IMR-90 (cell line): Measurements from ENCODE around the gene MYH11. TPM values are rescaled to one million over a fixed set of nuclear protein-coding genes. Genes with fewer than 3 reads are reported as not detected.
"Not testable (repeated sequence)": the region's sequence is repeated elsewhere in the genome, so short reads cannot be mapped to it uniquely, and the experiment has no call there.

Experiments
- ATAC-seq: fragments of 200-7000 bp; cut with Tn5 transposase; 2 replicates; pipeline ENCODE4 v1.9.1; 2020; ENCODE audit warnings: low read depth, mild to moderate bottlenecking, moderate library complexity
- BruUV-seq: library from RNA; stranded (reverse); fragments of 400-500 nt; replicated peaks from 2 replicates; lab custom pipeline; 2021; lab: Mats Ljungman, UMichigan
- CTCF ChIA-PET: fragments of 300-600 bp; formaldehyde crosslinking; extraction: SDS; loops from one replicate; lab custom pipeline; 2021; ENCODE audit warnings: antibody characterized with exemption; lab: Yijun Ruan, JAX
- POLR2A ChIA-PET: fragments of 300-600 bp; sonication (Branson Sonifier 250); formaldehyde crosslinking; loops from one replicate; lab custom pipeline; 2022; ENCODE audit warnings: antibody characterized with exemption; ENCODE audit not compliant: unreplicated experiment; lab: Charles Lee
- DNase-seq: peaks from one replicate; pipeline ENCODE4 v3.0.0; 2013
- H2AFZ ChIP-seq: replicated peaks from 2 replicates; pipeline ENCODE3; 2013; ENCODE audit warnings: low read length, mild to moderate bottlenecking; ENCODE audit not compliant: poor library complexity
- H2AK5ac ChIP-seq: 2 replicates; pipeline ENCODE4 v1.6.1; 2013; ENCODE audit warnings: low read depth, low read length, inconsistent platforms
- H2AK9ac ChIP-seq: replicated peaks from 2 replicates; pipeline ENCODE3; 2013; ENCODE audit warnings: mild to moderate bottlenecking, low read depth, low read length, moderate library complexity; ENCODE audit not compliant: poor library complexity
- H2BK120ac ChIP-seq: 2 replicates; pipeline ENCODE4 v1.6.1; 2013; ENCODE audit warnings: low read depth, low read length, inconsistent platforms
- H2BK15ac ChIP-seq: 3 replicates; pipeline ENCODE4 v1.6.1; 2013; ENCODE audit warnings: low read depth, low read length, inconsistent platforms
- H2BK20ac ChIP-seq: 2 replicates; pipeline ENCODE4 v1.6.1; 2013; ENCODE audit warnings: low read depth, mild to moderate bottlenecking, inconsistent platforms, low read length, moderate library complexity
- H2BK5ac ChIP-seq: 2 replicates; pipeline ENCODE4 v1.6.1; 2013; ENCODE audit warnings: mild to moderate bottlenecking, low read depth, low read length, inconsistent platforms; ENCODE audit not compliant: poor library complexity, severe bottlenecking
- H3K14ac ChIP-seq: replicated peaks from 2 replicates; pipeline ENCODE4 v1.6.1; 2013; ENCODE audit warnings: low read depth, low read length, inconsistent platforms
- H3K18ac ChIP-seq: 2 replicates; pipeline ENCODE4 v1.6.1; 2013; ENCODE audit warnings: low read depth, low read length, control low read depth
- H3K23ac ChIP-seq: 2 replicates; pipeline ENCODE4 v1.6.1; 2013; ENCODE audit warnings: low read depth, low read length, inconsistent platforms
- H3K27ac ChIP-seq: 2 replicates; pipeline ENCODE4 v1.5.1; 2013; ENCODE audit warnings: mild to moderate bottlenecking, control low read depth, low read length; ENCODE audit not compliant: insufficient read depth
- H3K27me3 ChIP-seq: 2 replicates; pipeline ENCODE4 v1.6.1; 2013; ENCODE audit warnings: low read length; ENCODE audit not compliant: control insufficient read depth, insufficient read depth
- H3K36me3 ChIP-seq: 2 replicates; pipeline ENCODE4 v1.6.1; 2013; ENCODE audit warnings: low read length, mixed read lengths; ENCODE audit not compliant: control insufficient read depth, insufficient read depth
- H3K4ac ChIP-seq: 2 replicates; pipeline ENCODE4 v1.6.1; 2013; ENCODE audit warnings: low read depth, low read length, inconsistent platforms
- H3K4me1 ChIP-seq: 2 replicates; pipeline ENCODE4 v1.6.1; 2013; ENCODE audit warnings: low read length, mixed read lengths; ENCODE audit not compliant: control insufficient read depth, insufficient read depth
- H3K4me2 ChIP-seq: 2 replicates; pipeline ENCODE4 v1.6.1; 2013; ENCODE audit warnings: low read depth, mild to moderate bottlenecking, control low read depth, low read length, moderate library complexity
- H3K4me3 ChIP-seq: 2 replicates; pipeline ENCODE4 v1.5.1; 2013; ENCODE audit warnings: low read depth, mild to moderate bottlenecking, control low read depth, low read length, moderate library complexity; ENCODE audit not compliant: insufficient read depth
- H3K56ac ChIP-seq: 2 replicates; pipeline ENCODE4 v1.6.1; 2013; ENCODE audit warnings: low read length, inconsistent platforms; ENCODE audit not compliant: insufficient read depth; ENCODE audit errors: extremely low read depth
- H3K79me1 ChIP-seq, 2 experiments: 2 replicates each; pipeline ENCODE4 v1.6.1; 2013; ENCODE audit warnings: low read length in 2 of 2, inconsistent platforms in 1 of 2, low read depth in 1 of 2
- H3K9ac ChIP-seq: 2 replicates; pipeline ENCODE4 v1.6.1; 2013; ENCODE audit warnings: low read depth, low read length, control low read depth
- H3K9me1 ChIP-seq: 2 replicates; pipeline ENCODE4 v1.6.1; 2013; ENCODE audit warnings: low read length, inconsistent platforms; ENCODE audit not compliant: insufficient read depth
- H3K9me3 ChIP-seq: 2 replicates; pipeline ENCODE4 v1.6.1; 2013; ENCODE audit warnings: low read length; ENCODE audit not compliant: control insufficient read depth, insufficient read depth
- H4K20me1 ChIP-seq: 2 replicates; pipeline ENCODE4 v1.6.1; 2013; ENCODE audit warnings: low read length, inconsistent platforms; ENCODE audit not compliant: insufficient read depth
- H4K5ac ChIP-seq: 2 replicates; pipeline ENCODE4 v1.6.1; 2013; ENCODE audit warnings: mild to moderate bottlenecking, low read depth, low read length, control low read depth
- H4K8ac ChIP-seq, 2 experiments: 2 replicates each; pipeline ENCODE4 v1.6.1; 2013; ENCODE audit warnings: low read depth in 2 of 2, low read length in 2 of 2, control low read depth in 1 of 2, inconsistent platforms in 1 of 2
- H4K91ac ChIP-seq: 2 replicates; pipeline ENCODE4 v1.6.1; 2013; ENCODE audit warnings: low read depth, low read length, inconsistent platforms; ENCODE audit not compliant: insufficient read depth
- MXI1 ChIP-seq: IDR thresholded peaks from 2 replicates; pipeline ENCODE4 v1.6.1; 2012; ENCODE audit warnings: low read depth, mild to moderate bottlenecking, low read length, moderate library complexity, borderline replicate concordance
- SMC3 ChIP-seq: fragments of 150-350 bp; IDR thresholded peaks from 2 replicates; pipeline ENCODE4 v1.6.1; 2016; ENCODE audit warnings: low read depth, mild to moderate bottlenecking, antibody characterized with exemption, low read length, moderate library complexity
- WGBS, 2 experiments: methylation state at CpG; one replicate each; pipeline versions ENCODE4 v1.1.5 to v1.1.7; 2013; ENCODE audit warnings: missing lambda C conversion rate in 2 of 2; ENCODE audit not compliant: insufficient read length in 1 of 2; ENCODE audit errors: extremely low coverage in 2 of 2; 5-methylcytosine and 5-hydroxymethylcytosine counted together
- dilution Hi-C: fragments of 300-500 bp; cut with HindIII; formaldehyde crosslinking; loops from one replicate; pipeline ENCODE4 v1.14.3; 2018; ENCODE audit warnings: low sequenced_read_pairs; ENCODE audit not compliant: unreplicated experiment
- in situ Hi-C: fragments of 300-500 bp; cut with MboI; formaldehyde crosslinking; loops from 3 replicates; pipeline ENCODE4 v1.14.3; 2019; ENCODE audit warnings: low sequenced_read_pairs, inconsistent platforms, mixed read lengths
- intact Hi-C: fragments of 100-400 bp; cut with micrococcal nuclease; formaldehyde crosslinking; loops from 2 replicates; pipeline ENCODE4 v1.10.0; 2022
- polyA plus RNA-seq, 3 experiments: library from polyadenylated mRNA; depleted of rRNA; stranded (reverse); fragments of >200 nt; gene quantifications; 2 replicates each; pipeline ENCODE4 v1.2.3, GENCODE V29; 2012; ENCODE audit warnings: low replicate concordance in 1 of 3
- total RNA-seq: library from RNA; depleted of rRNA; stranded (reverse); fragments of >200 nt; gene quantifications from 2 replicates; pipeline ENCODE4 v1.2.3, GENCODE V29; 2012

Gene MYH11
- total and polyA plus RNA-seq, 2 of the 4 experiments (the other 2 are of a cell fraction) = under 0.01 to 0.12 TPM

GRCh38 chr16:15729152-15729551 lies 127.7 kb downstream of the MYH11 start:
- Histone ChIP-seq H3K56ac (no peak overlapping the region), H3K9ac (no peak overlapping the region), H3K4ac (no peak overlapping the region), H2BK120ac (no peak overlapping the region), H3K9me3 (no peaks in the 10 kb centered on the region), H3K4me3 (no peak overlapping the region), H3K27me3 (no peaks in the 10 kb centered on the region), H2AK9ac (no peak overlapping the region), H3K14ac (no peak overlapping the region), H3K27ac (no peak overlapping the region), H3K9me1 (peaks cover 8% of the 10 kb centered on the region; the same call in 1 of the 2 replicates), H4K8ac (no peak overlapping the region), H3K36me3 (peaks cover 15% of the 10 kb centered on the region), H2BK5ac (no peak overlapping the region), H4K20me1 (no peaks in the 10 kb centered on the region), H3K23ac (no peak overlapping the region), H3K79me1 (no peaks in the 10 kb centered on the region; a peak in 1 of 4 replicates), H3K4me1 (peaks cover 3% of the 10 kb centered on the region; the same call in 1 of the 2 replicates), H2BK15ac (no peak overlapping the region), H2BK20ac (no peak overlapping the region), H2AK5ac (no peak overlapping the region), H4K91ac (no peak overlapping the region), H3K4me2 (no peak overlapping the region), H3K18ac (no peak overlapping the region), H4K5ac (no peak overlapping the region), H2AFZ (no peak overlapping the region)
- in situ Hi-C loops = no loop called here
- DNase-seq = no peak
- TF ChIP-seq SMC3 = no peak
- no peak for TF ChIP-seq MXI1
- intact Hi-C loops = no loop called here
- dilution Hi-C loops = no loop called here
- no peak for ATAC-seq
- WGBS, 2 experiments = 100% methylated on average over 2 of the region's 7 CpGs; no CpG with 5 or more reads in 1 of the 2 experiments
- CTCF ChIA-PET = no interaction called here
- no TSS peak for BruUV-seq
- POLR2A ChIA-PET = no interaction called here

- H4K20me1 ChIP-seq, H3K4me3 ChIP-seq, H2AK5ac ChIP-seq, ATAC-seq, H2BK20ac ChIP-seq, H4K91ac ChIP-seq, H2BK15ac ChIP-seq, CTCF ChIA-PET, BruUV-seq, H3K9ac ChIP-seq, H3K27ac ChIP-seq, intact Hi-C loops, H3K18ac ChIP-seq, H4K8ac ChIP-seq, H4K5ac ChIP-seq, H3K4ac ChIP-seq, H3K4me1 ChIP-seq, H3K23ac ChIP-seq, dilution Hi-C loops, in situ Hi-C loops, H3K79me1 ChIP-seq, H3K14ac ChIP-seq, H3K27me3 ChIP-seq, DNase-seq, H2AK9ac ChIP-seq, H2BK5ac ChIP-seq, H3K56ac ChIP-seq, H2BK120ac ChIP-seq, H3K9me3 ChIP-seq, H2AFZ ChIP-seq, H3K4me2 ChIP-seq: not testable (repeated sequence)
- POLR2A ChIA-PET = interaction anchor here (0.6 kb wide), 1 partner anchor 12 kb away, joined by 4 read pairs; no protein-coding TSS in a partner anchor
- H3K9me1 ChIP-seq = peaks cover 11% of the 10 kb centered on the region; the same call in 1 of the 2 replicates
- H3K36me3 ChIP-seq = peaks cover 19% of the 10 kb centered on the region
- 73% methylated on average over 2 of the region's 5 CpGs; no CpG with 5 or more reads in 1 of the 2 experiments for WGBS, 2 experiments
Observed at GRCh38 chr16:15727697-15728096, 129.1 kb downstream of the MYH11 start.
